GM12878 (cell line): Measurements from ENCODE around the gene CROT. TPM values are rescaled to one million over a fixed set of nuclear protein-coding genes. Genes with fewer than 3 reads are reported as not detected.

Source experiments
- ATAC-seq: fragments of 200-7000 bp; cut with Tn5 transposase; 3 replicates; pipeline ENCODE4 v1.9.1; 2020; ENCODE audit warnings: mild to moderate bottlenecking, moderate library complexity
- BruUV-seq: library from RNA; stranded (reverse); fragments of 400-500 nt; replicated peaks from 2 replicates; lab custom pipeline; 2021; lab: Mats Ljungman, UMichigan
- CTCF ChIA-PET: fragments of 300-600 bp; sonication (Branson Sonifier 250); formaldehyde crosslinking; extraction: SDS; loops from one replicate; lab custom pipeline; 2021; ENCODE audit warnings: inconsistent platforms; lab: Yijun Ruan, JAX
- POLR2A ChIA-PET: fragments of 350-600 bp; formaldehyde crosslinking; extraction: SDS; loops from one replicate; lab custom pipeline; 2021; ENCODE audit warnings: inconsistent platforms; lab: Charles Lee
- RAD21 ChIA-PET: fragments of 300-600 bp; sonication (Branson Sonifier 250); formaldehyde crosslinking; loops from one replicate; lab custom pipeline; 2023; ENCODE audit warnings: antibody characterized with exemption; ENCODE audit not compliant: unreplicated experiment; lab: Charles Lee
- SMC1A ChIA-PET: fragments of 300-600 bp; sonication (Branson Sonifier 250); formaldehyde crosslinking; loops from one replicate; lab custom pipeline; 2023; ENCODE audit not compliant: unreplicated experiment, uncharacterized antibody; lab: Charles Lee
- DNase-seq: peaks from one replicate; pipeline ENCODE4 v3.0.0-alpha.2; 2011; ENCODE audit warnings: low read depth, low spot score
- FAIRE-seq: peaks from 3 replicates; lab custom pipeline; 2011; peaks lifted over from hg19 to GRCh38; lab: Jason Lieb, UNC
- H2AFZ ChIP-seq: 2 replicates; pipeline ENCODE4 v1.6.0; 2011; ENCODE audit warnings: low read depth, low read length, control low read depth; ENCODE audit not compliant: control insufficient read depth
- H3K27ac ChIP-seq: 2 replicates; pipeline ENCODE4 v1.5.1; 2011; ENCODE audit warnings: control low read depth; ENCODE audit not compliant: control insufficient read depth, insufficient read depth
- H3K27me3 ChIP-seq, 2 experiments: replicated peaks in 1 of 2; 2 replicates each; pipeline versions ENCODE4 v1.6.0 to v1.6.1; 2011; ENCODE audit warnings: low read length in 1 of 2; ENCODE audit not compliant: control insufficient read depth in 2 of 2, insufficient read depth in 2 of 2
- H3K36me3 ChIP-seq, 2 experiments: 2 replicates each; pipeline ENCODE4 v1.5.1; 2011; ENCODE audit warnings: low read length in 1 of 2; ENCODE audit not compliant: control insufficient read depth in 2 of 2, insufficient read depth in 2 of 2
- H3K4me1 ChIP-seq: 2 replicates; pipeline ENCODE4 v1.6.1; 2011; ENCODE audit warnings: mild to moderate bottlenecking, low read length, moderate library complexity, mixed read lengths; ENCODE audit not compliant: control insufficient read depth, insufficient read depth
- H3K4me2 ChIP-seq: 2 replicates; pipeline ENCODE4 v1.6.0; 2011; ENCODE audit warnings: control low read depth; ENCODE audit not compliant: control insufficient read depth, insufficient read depth
- H3K4me3 ChIP-seq: fragments of 200-600 bp; sonication (generic); 2 replicates; pipeline ENCODE4 v1.5.1; 2016
- H3K79me2 ChIP-seq: 2 replicates; pipeline ENCODE4 v1.6.0; 2011; ENCODE audit warnings: low read length; ENCODE audit not compliant: control insufficient read depth, insufficient read depth
- H3K9ac ChIP-seq: 2 replicates; pipeline ENCODE4 v1.8.0; 2011; ENCODE audit warnings: low read length, control low read depth, mixed read lengths; ENCODE audit not compliant: control insufficient read depth, insufficient read depth
- H3K9me3 ChIP-seq: replicated peaks from 3 replicates; pipeline ENCODE4 v1.5.1; 2011; ENCODE audit warnings: mild to moderate bottlenecking, low read length; ENCODE audit not compliant: control insufficient read depth, insufficient read depth
- H4K20me1 ChIP-seq: 2 replicates; pipeline ENCODE4 v1.6.0; 2011; ENCODE audit not compliant: control insufficient read depth, insufficient read depth
- FOXM1 ChIP-seq: IDR thresholded peaks from 2 replicates; pipeline ENCODE4 v1.6.1; 2012; ENCODE audit warnings: low read depth, mild to moderate bottlenecking, inconsistent platforms, low read length, moderate library complexity
- HDAC6 ChIP-seq: fragments of 200-600 bp; sonication (generic); IDR thresholded peaks from one replicate; pipeline ENCODE4 v1.8.0; 2017; ENCODE audit warnings: antibody characterized with exemption; ENCODE audit not compliant: unreplicated experiment
- MXI1 ChIP-seq: fragments of 150-350 bp; IDR thresholded peaks from 2 replicates; pipeline ENCODE4 v1.6.1; 2011; ENCODE audit warnings: low read depth, mild to moderate bottlenecking, inconsistent platforms, low read length, improper control_type of control experiment
- NKRF ChIP-seq: fragments of 450-650 bp; conservative IDR thresholded peaks from 2 replicates; pipeline ENCODE4 v1.6.1; 2017; ENCODE audit warnings: mild to moderate bottlenecking, moderate library complexity
- TBL1XR1 ChIP-seq: IDR thresholded peaks from 2 replicates; pipeline ENCODE4 v1.6.1; 2012; ENCODE audit warnings: low read depth, low read length, improper control_type of control experiment
- TCF12 ChIP-seq: IDR thresholded peaks from 2 replicates; pipeline ENCODE4 v1.6.1; 2011; ENCODE audit warnings: low read depth, mild to moderate bottlenecking, low read length
- ZBTB40 ChIP-seq: fragments of 450-650 bp; IDR thresholded peaks from 2 replicates; pipeline ENCODE4 v1.6.1; 2016; ENCODE audit warnings: mild to moderate bottlenecking, moderate library complexity, borderline replicate concordance
- WGBS: methylation state at CpG from one replicate; pipeline ENCODE4 v1.1.6; 2016; ENCODE audit warnings: low lambda C conversion rate; ENCODE audit not compliant: insufficient replicate concordance, insufficient coverage; ENCODE audit errors: missing lambda C conversion rate; 5-methylcytosine and 5-hydroxymethylcytosine counted together
- in situ Hi-C: fragments of 300-500 bp; cut with MboI; formaldehyde crosslinking; loops from 9 replicates; pipeline ENCODE4 v1.14.3; 2018; ENCODE audit warnings: mixed read lengths
- intact Hi-C: fragments of 100-400 bp; cut with micrococcal nuclease; formaldehyde crosslinking; loops from one replicate; pipeline ENCODE4 v1.14.2; 2022; ENCODE audit not compliant: unreplicated experiment
- polyA plus RNA-seq, 11 experiments: library from polyadenylated mRNA; depleted of rRNA in 4 of 11; unstranded in 6 of 11; stranded (reverse) in 5 of 11; fragments of >200 nt; fragmentation: Nextera tagmentation in 4 of 11; fragmentation: Illumina TruSeq in 1 of 11; extraction: Ambion mirVana in 4 of 11; extraction: Trizol in 1 of 11; gene quantifications; 1 replicate in 1 of 11; 2 replicates in 10 of 11; pipeline versions ENCODE4 v1.2.1 to v1.2.3, GENCODE V29; 2011 to 2016; ENCODE audit warnings: inconsistent platforms in 2 of 11, missing spikeins in 2 of 11, low read depth in 1 of 11
- total RNA-seq, 4 experiments: library from RNA; depleted of rRNA in 3 of 4; stranded (reverse); fragments of >200 nt in 3 of 4; fragmentation: Illumina TruSeq in 1 of 4; extraction: Trizol in 1 of 4; gene quantifications; 2 replicates each; pipeline versions ENCODE4 v1.2.1 to v1.2.3, GENCODE V29; 2013 to 2021

The CROT gene
- total and polyA plus RNA-seq, 10 of the 15 experiments (the other 5 are each of a cell fraction or from before 2014, with no cell fraction given): 5.5 to 15.9 (median 12.1) TPM

- TF ChIP-seq ZBTB40 (no peak), FOXM1 (no peak)
These were observed 15.9 kb downstream of the CROT start (continued) for GRCh38 chr7:87361320-87361719.

GRCh38 chr7:87363342-87363741 lies 17.9 kb downstream of the CROT start:
- H3K9me3 ChIP-seq: no peaks in the 10 kb centered on the region
- POLR2A ChIA-PET: interaction anchor here (0.6 kb wide), 1 partner anchor 686 kb away, joined by 3 read pairs; no protein-coding TSS in a partner anchor
- ATAC-seq (no peak), FAIRE-seq (no peak)
- no peaks in the 10 kb centered on the region for H3K4me1 ChIP-seq
- intact Hi-C loops (no loop called here), in situ Hi-C loops (no loop called here)
- H3K4me2 ChIP-seq: no peak overlapping the region
- RAD21 ChIA-PET: no interaction called here
- no peak overlapping the region for H3K27ac ChIP-seq
- H2AFZ ChIP-seq: no peak overlapping the region
- H3K4me3 ChIP-seq: no peak overlapping the region
- no peaks in the 10 kb centered on the region for H4K20me1 ChIP-seq
- H3K79me2 ChIP-seq: no peaks in the 10 kb centered on the region
- 90% methylated on average over 1 of the region's 1 CpG for WGBS
- no peaks in the 10 kb centered on the region for H3K27me3 ChIP-seq
- CTCF ChIA-PET: interaction anchor here (1.0 kb wide), 1 partner anchor 12 kb away, joined by 4 read pairs; no protein-coding TSS in a partner anchor
- TF ChIP-seq HDAC6 (no peak), TBL1XR1 (no peak), ZBTB40 (no peak), TCF12 (no peak), NKRF (no peak), MXI1 (no peak)
- TF ChIP-seq, all 136 proteins: peak for 0
- DNase-seq: no peak
- Histone ChIP-seq H3K9ac (no peak overlapping the region), H3K36me3 (no peaks in the 10 kb centered on the region; a peak in 1 of 4 replicates)
- SMC1A ChIA-PET: interaction anchor here (1.4 kb wide), 1 partner anchor 11 kb away, joined by 3 read pairs; no protein-coding TSS in a partner anchor
- BruUV-seq: no TSS peak
